Measurements from ENCODE around the gene GALNT17. TPM values are rescaled to one million over a fixed set of nuclear protein-coding genes. Genes with fewer than 3 reads are reported as not detected.
"Not testable (repeated sequence)": the region's sequence is repeated elsewhere in the genome, so short reads cannot be mapped to it uniquely, and the experiment has no call there.

GALNT17 gene
- total RNA-seq, 1 donor, result 0.36 TPM

DNA sequence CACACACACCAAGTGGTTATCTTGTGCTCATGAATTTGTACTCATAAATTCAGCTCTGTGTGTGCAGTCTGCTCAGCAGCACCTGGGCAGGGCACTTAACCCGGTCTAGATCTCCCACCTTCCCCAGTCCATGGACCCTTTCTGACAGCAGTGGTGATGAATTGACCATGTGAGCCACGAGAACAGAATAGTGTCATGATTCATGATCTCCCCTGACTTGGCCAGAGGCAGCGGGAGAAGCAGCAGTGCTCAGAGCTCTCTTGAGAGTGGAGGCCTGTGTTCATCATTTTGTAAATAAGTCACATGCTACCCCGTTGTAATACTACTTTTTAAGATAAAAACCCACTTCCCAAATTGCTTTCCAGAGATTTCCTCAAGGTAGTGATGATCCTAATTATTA lies 74.2 kb downstream of the GALNT17 start:
- TF ChIP-seq, protein P1, sequence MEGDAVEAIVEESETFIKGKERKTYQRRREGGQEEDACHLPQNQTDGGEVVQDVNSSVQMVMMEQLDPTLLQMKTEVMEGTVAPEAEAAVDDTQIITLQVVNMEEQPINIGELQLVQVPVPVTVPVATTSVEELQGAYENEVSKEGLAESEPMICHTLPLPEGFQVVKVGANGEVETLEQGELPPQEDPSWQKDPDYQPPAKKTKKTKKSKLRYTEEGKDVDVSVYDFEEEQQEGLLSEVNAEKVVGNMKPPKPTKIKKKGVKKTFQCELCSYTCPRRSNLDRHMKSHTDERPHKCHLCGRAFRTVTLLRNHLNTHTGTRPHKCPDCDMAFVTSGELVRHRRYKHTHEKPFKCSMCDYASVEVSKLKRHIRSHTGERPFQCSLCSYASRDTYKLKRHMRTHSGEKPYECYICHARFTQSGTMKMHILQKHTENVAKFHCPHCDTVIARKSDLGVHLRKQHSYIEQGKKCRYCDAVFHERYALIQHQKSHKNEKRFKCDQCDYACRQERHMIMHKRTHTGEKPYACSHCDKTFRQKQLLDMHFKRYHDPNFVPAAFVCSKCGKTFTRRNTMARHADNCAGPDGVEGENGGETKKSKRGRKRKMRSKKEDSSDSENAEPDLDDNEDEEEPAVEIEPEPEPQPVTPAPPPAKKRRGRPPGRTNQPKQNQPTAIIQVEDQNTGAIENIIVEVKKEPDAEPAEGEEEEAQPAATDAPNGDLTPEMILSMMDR (IDR thresholded peaks at IDR 0.05; ENCODE audit: extremely low read depth, low read depth, low read length), result no peak
- Histone ChIP-seq H3K27me3 (ENCODE audit: insufficient read depth, low read length) (no peaks in the 10 kb centered on the region), H2AFZ (ENCODE audit: low read length) (no peak overlapping the region), H3K79me2 (ENCODE audit: insufficient read depth, low read length) (no peaks in the 10 kb centered on the region), H3K9me3 (ENCODE audit: low read depth, low read length) (peaks cover 2% of the 10 kb centered on the region), H4K20me1 (ENCODE audit: insufficient read depth, low read length) (no peaks in the 10 kb centered on the region), H3K4me2 (ENCODE audit: insufficient read depth, low read length) (no peak overlapping the region), H3K4me3 (ENCODE audit: insufficient read depth, low read length) (no peak overlapping the region), H3K4me1 (ENCODE audit: insufficient read depth, low read length) (no peaks in the 10 kb centered on the region), H3K36me3 (ENCODE audit: insufficient read depth, low read length) (no peaks in the 10 kb centered on the region), H3K27ac (ENCODE audit: low read depth, low read length) (no peak overlapping the region)
- no peak for DNase-seq (ENCODE audit: insufficient read length, low spot score, missing footprints)

DNA sequence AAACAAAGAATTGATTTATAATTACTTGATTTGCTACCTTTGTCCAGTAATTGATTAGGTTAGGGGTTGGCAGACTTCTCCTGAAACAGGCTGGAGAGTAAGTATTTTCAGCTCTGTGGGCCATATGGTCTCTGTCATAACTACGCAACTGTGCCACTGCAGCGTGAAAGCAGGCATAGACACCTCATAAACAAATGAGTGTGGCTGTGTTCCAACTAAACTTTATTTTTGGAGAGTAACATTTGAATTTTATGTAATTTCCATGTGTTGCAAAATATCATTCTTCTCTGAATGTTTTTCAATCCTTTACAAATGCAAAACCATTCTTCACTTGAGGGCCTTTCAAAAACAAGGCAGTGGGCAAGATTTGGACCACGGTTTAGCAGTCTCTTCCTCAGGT lies 76.9 kb downstream of the GALNT17 start:
- DNase-seq (ENCODE audit: insufficient read length, low spot score, missing footprints), result no peak
- Histone ChIP-seq H3K27ac (ENCODE audit: low read depth, low read length) (no peak overlapping the region), H3K36me3 (ENCODE audit: insufficient read depth, low read length) (no peaks in the 10 kb centered on the region), H3K79me2 (ENCODE audit: insufficient read depth, low read length) (no peaks in the 10 kb centered on the region), H2AFZ (ENCODE audit: low read length) (no peak overlapping the region), H4K20me1 (ENCODE audit: insufficient read depth, low read length) (no peaks in the 10 kb centered on the region), H3K27me3 (ENCODE audit: insufficient read depth, low read length) (no peaks in the 10 kb centered on the region), H3K9me3 (ENCODE audit: low read depth, low read length) (peaks cover 2% of the 10 kb centered on the region), H3K4me2 (ENCODE audit: insufficient read depth, low read length) (no peak overlapping the region), H3K4me3 (ENCODE audit: insufficient read depth, low read length) (no peak overlapping the region), H3K4me1 (ENCODE audit: insufficient read depth, low read length) (no peaks in the 10 kb centered on the region)
- TF ChIP-seq, protein P1 (IDR thresholded peaks at IDR 0.05; ENCODE audit: extremely low read depth, low read depth, low read length), result no peak

DNA sequence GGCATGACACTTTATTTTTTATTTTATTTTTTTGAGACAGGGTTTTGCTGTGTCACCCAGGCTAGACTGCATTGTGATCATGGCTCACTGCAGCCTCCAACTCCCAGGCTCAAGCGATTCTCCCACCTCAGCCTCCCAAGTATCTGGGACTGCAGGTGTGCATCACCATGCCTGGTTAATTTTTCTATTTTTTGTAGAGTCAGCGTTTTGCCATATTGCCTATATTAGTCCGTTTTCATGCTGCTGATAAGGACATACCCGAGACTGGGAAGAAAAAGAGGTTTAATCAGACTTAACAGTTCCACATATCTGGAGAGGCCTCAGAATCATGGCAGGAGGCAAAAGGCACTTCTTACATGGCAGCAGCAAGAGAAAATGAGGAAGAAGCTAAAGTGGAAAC lies 77.5 kb downstream of the GALNT17 start:
- not testable (repeated sequence) for H3K27ac ChIP-seq (ENCODE audit: low read depth, low read length); H2AFZ ChIP-seq (ENCODE audit: low read length); H3K27me3 ChIP-seq (ENCODE audit: insufficient read depth, low read length); H3K36me3 ChIP-seq (ENCODE audit: insufficient read depth, low read length); H3K9me3 ChIP-seq (ENCODE audit: low read depth, low read length); H3K4me1 ChIP-seq (ENCODE audit: insufficient read depth, low read length); H3K4me3 ChIP-seq (ENCODE audit: insufficient read depth, low read length); H3K79me2 ChIP-seq (ENCODE audit: insufficient read depth, low read length); H3K4me2 ChIP-seq (ENCODE audit: insufficient read depth, low read length); DNase-seq (ENCODE audit: insufficient read length, low spot score, missing footprints); H4K20me1 ChIP-seq (ENCODE audit: insufficient read depth, low read length)

DNA sequence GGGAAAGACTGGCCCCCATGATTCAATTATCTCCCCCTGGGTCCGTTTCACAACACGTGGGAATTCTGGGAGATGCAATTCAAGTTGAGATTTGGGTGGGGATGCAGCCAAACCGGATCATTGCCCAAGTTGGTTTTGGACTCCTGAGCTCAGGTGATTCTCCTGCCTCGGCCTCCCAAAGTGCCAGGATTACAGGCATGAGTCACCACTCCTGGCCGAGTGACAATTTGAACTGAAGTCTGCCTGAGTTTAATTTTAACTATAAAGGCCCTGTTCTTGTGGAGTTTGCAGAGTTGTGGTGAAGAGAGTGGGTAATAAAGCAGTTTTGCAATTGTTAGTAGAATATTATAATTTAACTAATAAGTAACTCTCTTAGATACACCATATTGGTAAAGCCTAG lies 78.3 kb downstream of the GALNT17 start:
- peaks cover 2% of the 10 kb centered on the region for H3K9me3 ChIP-seq (ENCODE audit: low read depth, low read length)
- H3K27me3 ChIP-seq (ENCODE audit: insufficient read depth, low read length), result no peaks in the 10 kb centered on the region
- no peak for DNase-seq (ENCODE audit: insufficient read length, low spot score, missing footprints)
- H3K4me1 ChIP-seq (ENCODE audit: insufficient read depth, low read length), result no peaks in the 10 kb centered on the region
- no peaks in the 10 kb centered on the region for H4K20me1 ChIP-seq (ENCODE audit: insufficient read depth, low read length)
- no peak overlapping the region for H2AFZ ChIP-seq (ENCODE audit: low read length)
- no peak overlapping the region for H3K27ac ChIP-seq (ENCODE audit: low read depth, low read length)
- no peak overlapping the region for H3K4me3 ChIP-seq (ENCODE audit: insufficient read depth, low read length)
- no peaks in the 10 kb centered on the region for H3K79me2 ChIP-seq (ENCODE audit: insufficient read depth, low read length)
- TF ChIP-seq, protein P1 (IDR thresholded peaks at IDR 0.05; ENCODE audit: extremely low read depth, low read depth, low read length), result no peak
- no peaks in the 10 kb centered on the region for H3K36me3 ChIP-seq (ENCODE audit: insufficient read depth, low read length)
- H3K4me2 ChIP-seq (ENCODE audit: insufficient read depth, low read length), result no peak overlapping the region

DNA sequence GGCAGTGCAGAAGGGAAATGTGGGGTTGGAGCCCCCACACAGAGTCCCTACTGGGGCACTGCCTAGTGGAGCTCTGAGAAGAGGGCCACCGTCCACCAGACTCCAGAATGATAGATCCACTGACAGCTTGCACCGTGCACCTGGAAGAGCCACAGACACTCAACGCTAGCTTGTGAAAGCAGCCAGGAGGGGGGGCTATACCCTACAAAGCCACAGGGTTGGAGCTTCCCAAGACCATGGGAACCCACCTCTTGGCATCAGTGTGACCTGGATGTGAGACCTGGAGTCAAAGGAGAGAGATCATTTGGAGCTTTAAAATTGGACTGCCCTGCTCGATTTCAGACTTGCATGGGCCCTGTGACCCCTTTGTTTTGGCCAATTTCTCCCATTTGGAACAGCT lies 80.5 kb downstream of the GALNT17 start:
- not testable (repeated sequence) for H4K20me1 ChIP-seq (ENCODE audit: insufficient read depth, low read length); H3K4me1 ChIP-seq (ENCODE audit: insufficient read depth, low read length); H3K9me3 ChIP-seq (ENCODE audit: low read depth, low read length); H3K36me3 ChIP-seq (ENCODE audit: insufficient read depth, low read length); DNase-seq (ENCODE audit: insufficient read length, low spot score, missing footprints); H3K27ac ChIP-seq (ENCODE audit: low read depth, low read length); H3K4me3 ChIP-seq (ENCODE audit: insufficient read depth, low read length); H3K79me2 ChIP-seq (ENCODE audit: insufficient read depth, low read length); H2AFZ ChIP-seq (ENCODE audit: low read length); H3K4me2 ChIP-seq (ENCODE audit: insufficient read depth, low read length); H3K27me3 ChIP-seq (ENCODE audit: insufficient read depth, low read length)
